GM19193 (cell line): ENCODE measurements around the gene USHBP1.
A peak's percentile ranks its signal among the peaks of the same experiment; 100 is the strongest.

ENCODE experiments used
- POLR2A ChIP-seq: IDR thresholded peaks from 4 replicates; pipeline ENCODE4 v1.6.1; 2011; ENCODE audit not compliant: insufficient read depth, insufficient read length; ENCODE audit errors: extremely low read depth

The USHBP1 gene

DNA sequence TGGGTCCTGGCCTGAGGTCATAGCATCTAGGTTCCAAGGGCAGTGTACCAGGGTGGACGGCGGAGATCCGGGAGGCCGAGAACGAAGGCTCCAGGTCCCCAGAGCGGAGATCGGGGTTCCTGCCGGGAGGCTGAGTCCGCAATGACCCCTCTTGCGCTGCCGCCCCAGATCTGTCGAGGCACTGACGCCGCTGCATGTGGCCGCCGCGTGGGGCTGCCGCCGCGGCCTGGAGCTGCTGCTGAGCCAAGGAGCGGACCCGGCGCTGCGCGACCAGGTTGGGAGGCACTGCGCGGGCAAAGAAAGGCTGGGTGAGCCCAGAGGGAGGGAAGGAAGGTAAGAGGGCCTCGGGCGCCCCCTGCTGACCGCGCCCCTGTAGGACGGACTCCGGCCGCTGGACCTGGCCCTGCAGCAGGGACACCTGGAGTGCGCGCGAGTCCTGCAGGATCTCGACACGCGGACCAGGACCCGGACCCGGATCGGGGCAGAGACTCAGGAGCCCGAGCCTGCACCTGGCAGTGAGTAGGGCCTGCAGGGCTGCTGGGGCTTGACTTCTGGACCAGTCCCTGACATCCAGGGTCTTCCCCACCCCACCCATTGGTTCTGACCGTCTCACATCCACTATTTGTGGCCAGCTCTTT, 18.1 kb upstream of the USHBP1 start:
- TF ChIP-seq POLR2A, result no peak

DNA sequence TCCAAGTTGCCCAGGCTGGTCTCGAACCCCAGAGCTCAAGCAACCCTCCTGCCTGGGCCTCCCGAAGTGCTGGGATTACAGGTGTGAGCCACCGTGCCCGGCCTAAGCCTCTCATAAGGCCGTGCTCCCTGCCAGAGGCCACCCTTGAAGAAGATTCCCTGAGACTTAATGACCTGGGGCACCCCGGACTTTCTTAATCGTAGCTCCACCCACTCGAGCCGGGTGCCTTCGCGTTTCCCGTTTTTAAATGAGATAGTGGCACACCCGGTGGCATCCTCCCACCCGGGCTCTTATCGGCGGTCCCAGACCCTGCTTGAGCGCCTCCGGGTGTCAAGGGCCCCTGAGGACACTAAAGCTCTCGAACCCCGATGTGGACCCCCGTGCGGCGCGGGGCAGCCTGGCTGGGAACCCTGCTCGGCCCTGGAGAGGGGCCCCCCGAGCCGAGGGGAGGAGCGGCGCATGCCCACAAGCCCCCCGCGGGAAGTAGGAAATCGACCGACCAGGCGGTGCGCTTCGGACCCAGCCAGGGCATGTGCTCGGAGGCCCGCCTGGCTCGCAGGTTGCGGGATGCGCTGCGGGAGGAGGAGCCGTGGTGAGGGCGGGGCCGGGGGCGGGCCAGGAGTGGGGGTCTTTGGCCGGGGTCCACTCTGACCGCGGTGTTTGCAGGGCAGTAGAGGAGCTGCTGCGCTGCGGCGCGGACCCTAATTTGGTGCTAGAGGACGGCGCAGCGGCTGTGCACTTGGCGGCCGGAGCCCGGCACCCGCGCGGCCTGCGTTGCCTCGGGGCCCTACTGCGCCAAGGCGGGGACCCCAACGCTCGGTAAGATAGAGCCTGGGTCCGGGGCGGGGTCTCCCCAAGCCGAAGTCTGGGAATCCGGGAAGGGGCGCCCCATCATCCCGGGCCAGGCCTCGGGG, 17.1 kb upstream of the USHBP1 start, which contains the start of gene ANKLE1:
ANKLE1 (plus strand) TSS at position 511 of the 914 bp plus-strand sequence; CDS start at position 531, 20 bp downstream.
- TF ChIP-seq POLR2A, result peak; percentile 41

DNA sequence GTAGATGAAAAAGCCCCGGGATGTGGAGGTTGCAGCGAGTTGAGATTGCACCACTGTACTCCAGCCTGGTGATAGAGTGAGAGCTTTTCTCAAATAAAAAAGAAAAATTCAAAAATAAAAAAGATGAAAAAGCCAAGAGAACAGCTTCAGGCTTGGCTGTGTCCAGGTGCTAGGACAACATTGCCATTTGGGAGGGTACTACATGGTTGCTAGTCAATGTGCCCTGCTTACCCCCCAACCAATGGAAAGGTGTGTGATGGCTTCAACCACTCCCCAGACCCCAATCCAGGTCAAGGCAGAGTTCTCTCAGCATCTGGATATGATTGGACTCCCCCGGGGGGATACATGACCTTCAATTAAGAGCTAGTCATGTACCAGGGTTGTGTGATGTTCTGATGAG, 14.9 kb upstream of the USHBP1 start:
- TF ChIP-seq POLR2A, result no peak

DNA sequence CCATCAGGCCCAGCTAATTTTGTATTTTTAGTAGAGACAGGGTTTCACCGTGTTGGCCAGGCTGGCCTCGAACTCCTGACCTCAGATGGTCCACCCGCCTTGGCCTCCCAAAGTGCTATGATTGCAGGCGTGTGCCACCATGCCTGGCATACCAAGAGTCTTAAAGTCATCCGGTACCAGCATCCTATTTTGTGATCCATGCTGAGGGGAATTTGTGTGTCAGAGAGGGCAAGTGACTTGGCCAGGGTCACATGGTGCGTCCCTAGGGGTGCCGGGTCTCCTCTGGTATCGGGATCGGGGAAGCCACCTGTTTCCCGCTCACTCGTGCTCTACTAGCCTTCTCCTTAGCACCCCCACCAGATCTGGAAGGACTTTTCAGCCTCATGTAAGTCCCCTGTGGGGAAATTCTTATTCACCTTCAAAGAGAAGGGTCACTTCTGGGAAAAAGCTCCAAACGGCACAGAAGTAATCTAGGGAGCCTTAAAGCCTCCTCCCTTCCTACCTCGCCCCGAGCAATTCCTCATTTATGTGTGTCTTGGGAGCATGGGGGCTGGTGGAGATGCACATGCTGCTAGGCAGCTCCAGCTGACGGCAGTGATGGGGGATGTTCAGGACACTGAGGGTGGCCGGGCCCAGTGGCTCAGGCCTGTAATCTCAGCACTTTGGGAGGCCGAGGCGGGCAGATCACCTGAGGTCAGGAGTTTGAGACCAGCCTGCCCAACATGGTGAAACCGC, 11.1 kb upstream of the USHBP1 start:
- TF ChIP-seq POLR2A, result no peak

DNA sequence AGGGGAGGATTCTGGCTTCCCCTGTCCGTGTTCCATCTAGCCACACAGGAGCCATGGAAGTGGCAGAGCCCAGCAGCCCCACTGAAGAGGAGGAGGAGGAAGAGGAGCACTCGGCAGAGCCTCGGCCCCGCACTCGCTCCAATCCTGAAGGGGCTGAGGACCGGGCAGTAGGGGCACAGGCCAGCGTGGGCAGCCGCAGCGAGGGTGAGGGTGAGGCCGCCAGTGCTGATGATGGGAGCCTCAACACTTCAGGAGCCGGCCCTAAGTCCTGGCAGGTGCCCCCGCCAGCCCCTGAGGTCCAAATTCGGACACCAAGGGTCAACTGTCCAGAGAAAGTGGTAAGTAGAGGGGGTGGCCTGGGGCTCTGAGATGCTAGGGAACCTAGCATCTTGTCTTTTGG, 4.2 kb upstream of the USHBP1 start:
- TF ChIP-seq POLR2A, result no peak

DNA sequence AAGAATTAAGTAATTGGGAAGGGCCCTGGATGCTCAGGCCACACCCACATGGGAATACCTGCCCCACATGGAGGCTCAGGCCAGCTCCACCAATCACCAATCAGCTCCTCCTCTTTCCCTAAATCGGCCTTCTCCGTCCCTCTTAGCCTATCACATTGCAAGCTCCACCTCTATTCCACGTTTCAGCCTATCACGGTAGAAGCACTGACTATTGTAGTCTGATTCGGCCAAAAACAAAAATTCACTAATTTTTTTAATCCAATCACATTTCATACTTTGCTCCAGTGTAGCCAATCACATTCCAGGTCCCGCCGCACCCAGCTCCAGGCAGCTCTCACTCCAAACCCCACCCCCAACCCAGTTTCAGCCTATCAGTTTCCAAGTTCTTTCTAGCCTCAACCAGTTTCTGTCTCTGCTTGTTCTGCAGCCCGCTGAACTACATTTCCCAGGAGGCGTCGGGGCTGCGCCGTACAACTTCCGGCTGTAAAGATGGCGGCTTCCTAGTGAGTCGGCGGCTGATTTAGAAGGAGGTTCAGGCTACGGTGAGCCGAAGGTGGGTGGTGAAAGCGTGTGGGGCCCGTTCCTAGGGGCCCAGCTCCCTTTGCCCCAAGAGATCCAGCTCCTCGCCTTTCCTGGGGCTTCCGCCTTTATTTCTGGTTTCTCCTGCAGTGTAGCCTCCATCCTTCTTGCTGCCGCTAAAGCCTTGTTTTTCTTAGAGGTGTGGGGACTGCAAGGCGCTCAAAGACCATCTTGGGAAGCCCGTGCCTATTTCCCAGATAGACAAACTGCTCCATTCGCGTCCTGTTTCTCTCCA, 2.6 kb upstream of the USHBP1 start, which contains the start of gene BABAM1:
BABAM1 (plus strand) TSS at position 469 of the 814 bp plus-strand sequence. CDS start 1,364 bp downstream, outside the sequence.
- peak; percentile 83 for TF ChIP-seq POLR2A

DNA sequence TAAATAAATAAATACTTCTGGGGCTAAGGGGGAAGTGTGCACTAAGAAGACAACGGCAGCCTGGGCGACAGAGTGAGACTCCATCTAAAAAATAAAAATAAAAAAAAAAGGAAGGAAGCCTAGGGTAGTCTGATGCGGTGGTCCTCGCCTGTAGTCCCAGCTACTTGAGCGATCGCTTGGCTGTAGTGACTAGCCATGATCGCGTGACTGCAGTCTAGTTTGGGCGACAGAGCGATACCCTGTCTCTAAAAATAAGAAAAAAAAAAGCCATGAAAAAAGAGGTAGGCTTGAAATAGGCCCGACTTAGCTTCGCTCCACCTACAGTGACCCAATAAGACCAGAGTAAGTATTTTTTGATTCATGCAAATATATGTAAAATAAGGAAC, 2.0 kb upstream of the USHBP1 start:
- peak; percentile 13 for TF ChIP-seq POLR2A

DNA sequence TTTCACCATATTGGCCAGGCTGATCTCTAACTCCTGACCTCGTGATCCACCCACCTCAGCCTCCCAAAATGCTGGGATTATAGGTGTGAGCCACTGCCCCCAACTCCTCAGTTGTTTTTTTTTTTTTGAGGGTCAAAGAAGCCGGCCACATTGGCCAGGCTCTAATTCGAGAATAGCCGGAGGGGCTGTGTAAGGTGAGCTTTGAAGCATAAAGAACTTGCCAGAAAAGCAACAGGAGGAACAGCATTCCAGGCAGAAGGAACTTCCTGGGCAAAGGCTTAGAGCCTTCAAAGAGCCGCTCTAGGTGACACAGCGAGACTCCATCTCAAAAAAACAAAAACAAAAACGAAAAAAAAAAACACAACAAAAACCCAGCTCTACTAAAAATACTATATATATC, 1.5 kb upstream of the USHBP1 start:
- TF ChIP-seq POLR2A, result no peak

DNA sequence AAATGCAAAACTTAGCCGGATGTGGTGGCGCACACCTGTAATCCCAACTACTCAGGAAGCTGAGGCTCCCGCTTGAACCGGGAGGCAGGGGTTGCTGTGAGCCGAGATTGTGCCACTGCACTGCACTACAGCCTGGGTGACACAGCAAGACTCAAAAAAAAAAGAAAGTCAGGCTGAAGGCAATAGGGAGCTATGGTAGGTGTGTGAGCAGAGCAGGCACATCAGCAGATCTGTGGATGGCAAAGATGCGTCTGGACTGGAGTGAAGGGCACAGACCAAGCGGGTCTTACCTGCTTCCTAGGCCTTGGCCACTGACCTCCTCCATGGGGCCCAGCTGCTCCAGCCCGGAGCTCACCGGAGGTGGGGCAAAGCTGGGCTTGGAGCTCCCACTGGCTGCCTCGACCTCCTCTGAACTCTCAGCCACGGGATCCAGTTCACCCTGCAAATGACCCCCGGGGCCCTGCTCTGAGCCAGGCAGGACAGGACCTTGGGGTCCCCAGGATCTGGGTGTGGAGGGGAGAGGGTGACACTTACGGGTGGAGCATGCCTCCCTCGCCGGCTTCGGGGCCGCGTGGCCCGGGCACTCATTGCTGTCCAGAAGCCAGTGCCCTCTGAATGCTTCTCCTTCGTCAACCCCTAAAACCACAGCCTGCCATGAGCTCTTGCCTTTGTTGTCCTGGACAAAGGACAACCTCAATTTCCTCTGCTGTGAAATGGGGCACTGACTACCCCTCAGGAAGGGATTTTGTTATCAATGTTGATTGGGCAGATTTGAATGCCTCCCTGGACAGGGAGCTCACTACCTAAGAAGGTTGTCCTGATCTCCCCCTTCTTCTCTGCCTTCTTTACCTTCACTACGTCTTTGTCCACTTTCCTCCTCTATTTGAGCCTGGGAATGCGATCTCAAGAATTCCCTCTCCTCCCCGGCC, 569 bp downstream of the USHBP1 start:
- no peak for TF ChIP-seq POLR2A

DNA sequence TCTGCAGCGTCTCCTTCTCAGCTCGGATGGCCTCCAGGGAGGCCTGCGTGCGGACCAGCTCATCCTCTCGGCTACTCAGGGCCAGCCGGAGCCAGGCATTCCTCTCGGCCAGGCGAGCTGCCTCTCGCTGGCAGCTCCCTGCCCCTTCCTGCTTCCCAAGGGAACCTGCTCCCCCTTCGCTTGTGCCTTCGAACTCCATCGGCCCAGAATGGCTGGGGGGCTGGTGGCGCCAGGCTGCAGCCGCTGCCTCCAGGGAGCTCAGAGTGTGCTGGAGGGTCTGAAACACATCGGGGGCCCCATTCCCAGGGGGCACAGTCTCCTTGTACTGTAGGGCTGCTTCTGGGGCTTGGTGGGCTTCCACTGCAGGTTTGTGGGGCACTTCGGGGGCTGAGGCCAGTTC, 2.0 kb downstream of the USHBP1 start:
- no peak for TF ChIP-seq POLR2A

DNA sequence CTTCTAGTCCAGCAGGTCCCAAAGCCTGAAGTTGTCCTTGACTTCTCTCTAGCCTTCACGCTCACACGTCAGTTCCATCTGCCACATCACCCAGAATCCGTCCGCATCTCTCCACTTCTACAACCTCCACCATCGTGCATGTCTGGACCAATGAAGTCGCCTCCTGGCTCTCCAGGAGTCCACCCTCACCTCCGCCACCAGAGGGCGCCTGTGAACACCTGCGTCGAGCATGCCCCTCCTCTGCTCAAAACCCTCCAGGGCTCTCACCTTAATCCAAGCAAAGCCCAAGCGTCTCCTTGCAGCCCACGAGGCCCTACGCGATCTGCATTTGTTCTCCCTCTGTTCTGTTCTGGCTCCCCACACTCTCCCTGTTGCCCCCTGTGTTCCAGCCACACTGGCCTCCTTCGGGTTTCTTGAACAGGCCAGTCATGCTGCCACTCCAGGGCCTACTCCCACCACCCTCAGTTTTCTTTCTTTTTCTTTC, 3.7 kb downstream of the USHBP1 start:
- TF ChIP-seq POLR2A, result no peak

DNA sequence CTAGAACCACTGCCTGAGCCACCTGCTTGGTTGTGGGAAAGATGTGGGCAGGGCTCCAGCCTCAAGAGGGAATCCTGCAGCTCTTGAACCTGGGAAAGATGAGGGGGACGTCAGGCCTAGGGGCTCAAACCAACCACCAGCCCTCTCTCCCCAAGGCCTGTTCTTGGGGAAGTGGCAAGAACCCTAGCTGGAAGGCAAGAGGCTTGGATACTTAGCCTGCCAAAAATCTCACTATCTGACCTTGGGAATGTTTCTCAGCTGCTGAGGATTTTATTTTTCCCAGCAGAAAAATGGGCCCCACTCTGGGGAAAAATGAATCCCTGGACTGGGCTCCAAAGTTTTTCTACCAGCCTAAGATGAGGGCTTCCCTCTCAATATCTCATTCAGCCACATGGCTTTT, 4.6 kb downstream of the USHBP1 start:
- no peak for TF ChIP-seq POLR2A

DNA sequence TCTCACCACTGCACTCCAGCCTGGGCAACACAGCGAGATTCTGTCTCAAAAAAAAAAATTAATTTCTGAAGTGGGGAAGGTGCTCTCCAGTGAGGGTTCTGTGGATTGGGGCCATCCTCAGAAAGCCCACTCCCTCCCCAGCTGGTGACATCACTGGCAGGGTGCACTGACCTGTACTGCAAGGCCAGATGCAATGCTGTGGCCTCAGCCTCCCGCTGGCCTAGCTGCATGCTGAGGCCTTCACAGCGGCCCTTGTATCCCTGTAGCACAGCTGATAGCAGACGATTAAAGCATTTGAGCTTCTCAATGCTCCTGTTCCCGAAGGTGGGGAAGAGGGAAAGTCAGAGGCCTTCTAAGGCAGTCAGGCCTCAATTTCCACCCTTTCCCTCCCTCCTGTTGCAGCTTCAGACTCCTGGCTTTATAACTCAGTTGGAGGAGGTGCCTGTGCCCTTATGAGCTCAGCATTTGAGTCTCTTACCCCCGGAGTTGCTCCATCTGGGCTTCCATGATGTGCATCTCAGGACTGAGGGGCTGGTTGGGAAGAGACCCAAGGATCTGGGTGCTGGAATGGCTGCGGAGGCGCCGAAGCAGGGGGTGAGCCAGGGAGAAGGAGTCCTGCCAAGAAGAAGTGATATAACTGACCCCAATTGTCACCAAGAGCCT, 5.3 kb downstream of the USHBP1 start:
- TF ChIP-seq POLR2A, result no peak
